ENCODE measurements around the gene SCUBE2. TPM values are rescaled to one million over a fixed set of nuclear protein-coding genes. Genes with fewer than 3 reads are reported as not detected.

Gene SCUBE2
- total RNA-seq, 3 donors from 2014 or later = 8.7 to 18.7 (median 15.9) TPM

- Histone ChIP-seq H3K9me3 (no peaks in the 10 kb centered on the region), H3K4me3 (no peak overlapping the region), H3K36me3 (ENCODE audit: low read depth) (no peaks in the 10 kb centered on the region), H3K4me1 (ENCODE audit: low read depth) (no peaks in the 10 kb centered on the region)
- TF ChIP-seq CTCF (IDR thresholded peaks at IDR 0.05) = no peak
- intact Hi-C loops (cut with DNase I, micrococcal nuclease) = no loop called here
- ATAC-seq (no peak), DNase-seq (no peak)
These were observed 25.6 kb downstream of the SCUBE2 start for GRCh38 chr11:9065607-9066432.

GRCh38 chr11:9061807-9062206 lies 29.6 kb downstream of the SCUBE2 start:
- H3K9me3 ChIP-seq = no peaks in the 10 kb centered on the region
- no peaks in the 10 kb centered on the region for H3K36me3 ChIP-seq (ENCODE audit: low read depth)
- no peak overlapping the region for H3K4me3 ChIP-seq
- TF ChIP-seq CTCF (IDR thresholded peaks at IDR 0.05) = no peak
- intact Hi-C loops (cut with DNase I, micrococcal nuclease) = no loop called here
- DNase-seq (no peak), ATAC-seq (no peak)
- no peaks in the 10 kb centered on the region for H3K4me1 ChIP-seq (ENCODE audit: low read depth)

GRCh38 chr11:9060700-9061111 lies 30.7 kb downstream of the SCUBE2 start:
- Histone ChIP-seq H3K4me1 (ENCODE audit: low read depth) (no peaks in the 10 kb centered on the region), H3K4me3 (no peak overlapping the region), H3K36me3 (ENCODE audit: low read depth) (no peaks in the 10 kb centered on the region), H3K9me3 (no peaks in the 10 kb centered on the region)
- no peak for DNase-seq
- ATAC-seq = peak; percentile 23
- TF ChIP-seq CTCF (IDR thresholded peaks at IDR 0.05) = no peak
- intact Hi-C loops (cut with DNase I, micrococcal nuclease) = no loop called here

GRCh38 chr11:9059406-9059805 lies 32.0 kb downstream of the SCUBE2 start:
- intact Hi-C loops (cut with DNase I, micrococcal nuclease) = no loop called here
- H3K4me1 ChIP-seq (ENCODE audit: low read depth) = no peaks in the 10 kb centered on the region
- no peaks in the 10 kb centered on the region for H3K9me3 ChIP-seq
- H3K36me3 ChIP-seq (ENCODE audit: low read depth) = no peaks in the 10 kb centered on the region
- no peak overlapping the region for H3K4me3 ChIP-seq
- no peak for TF ChIP-seq CTCF (IDR thresholded peaks at IDR 0.05)
- ATAC-seq = no peak
- no peak for DNase-seq

- intact Hi-C loops (cut with DNase I, micrococcal nuclease) = no loop called here
- no peak for TF ChIP-seq CTCF (IDR thresholded peaks at IDR 0.05)
- Histone ChIP-seq H3K4me1 (ENCODE audit: low read depth) (no peaks in the 10 kb centered on the region), H3K9me3 (no peaks in the 10 kb centered on the region), H3K36me3 (ENCODE audit: low read depth) (no peaks in the 10 kb centered on the region), H3K4me3 (no peak overlapping the region)
- ATAC-seq (no peak), DNase-seq (no peak)
These were observed 33.5 kb downstream of the SCUBE2 start for GRCh38 chr11:9057888-9058287.

All from mucosa of descending colon (tissue), 3 donors.